ENCODE results near the gene SORL1-AS1.

The SORL1-AS1 gene

DNA sequence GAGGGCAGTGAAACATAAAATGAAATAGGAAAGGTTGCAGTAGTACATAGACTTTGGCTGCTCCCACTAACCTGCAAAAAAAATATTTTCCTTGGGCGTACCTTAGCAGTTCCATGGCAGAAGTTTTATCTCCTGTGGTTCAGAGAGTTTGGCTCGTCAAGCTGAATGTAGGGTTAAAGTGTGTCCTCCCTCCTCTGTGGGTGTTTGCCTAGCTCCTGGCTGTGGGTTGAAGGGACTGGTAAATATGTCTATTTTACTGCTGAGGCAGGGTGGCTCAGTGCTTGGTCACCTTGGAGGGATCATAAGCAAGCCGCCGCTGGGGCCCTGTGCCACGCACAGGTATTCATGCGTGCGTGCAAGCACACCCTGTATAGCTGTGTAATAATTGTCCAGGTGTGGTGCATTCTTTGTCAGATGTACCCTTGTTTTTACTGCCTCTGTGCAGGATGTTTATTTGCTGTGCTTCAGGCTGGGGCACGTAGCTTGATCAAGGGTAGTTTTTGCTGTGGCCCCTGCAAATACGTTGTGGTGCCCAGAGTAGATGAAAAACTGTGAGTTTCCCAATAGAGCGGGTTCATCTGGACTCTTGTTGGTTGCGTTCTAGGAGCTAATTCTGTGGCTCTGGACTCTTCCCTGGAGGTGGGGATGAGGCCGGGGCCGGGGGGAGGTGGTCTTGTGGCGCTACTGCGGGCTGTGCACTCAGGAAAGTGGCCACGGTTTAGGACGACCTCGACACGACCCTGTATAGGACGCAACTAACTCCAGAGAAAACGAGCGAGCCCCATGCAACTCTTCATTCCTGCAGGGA, 1.4 kb downstream of the SORL1-AS1 start:
- no peak for DNase-seq (ENCODE audit: low spot score)

DNA sequence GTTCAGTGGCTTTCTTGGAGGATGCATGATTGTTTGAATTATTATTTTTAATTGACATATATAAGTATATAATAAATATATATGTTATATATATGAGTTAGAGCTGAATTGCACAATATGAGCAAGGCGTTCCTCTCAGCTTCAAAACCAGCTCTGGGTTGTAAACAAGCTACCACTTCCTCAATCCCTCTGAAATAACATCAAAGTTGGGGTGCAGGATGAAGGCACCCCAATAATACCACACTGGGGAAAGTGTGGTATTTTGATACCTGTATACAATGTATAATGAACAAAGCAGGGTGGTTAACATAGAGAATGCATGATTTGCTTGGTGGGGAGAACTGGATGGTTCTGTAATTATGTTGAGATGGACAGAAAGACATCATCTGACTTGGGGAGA, 2.4 kb downstream of the SORL1-AS1 start:
- DNase-seq (ENCODE audit: low spot score) = no peak

DNA sequence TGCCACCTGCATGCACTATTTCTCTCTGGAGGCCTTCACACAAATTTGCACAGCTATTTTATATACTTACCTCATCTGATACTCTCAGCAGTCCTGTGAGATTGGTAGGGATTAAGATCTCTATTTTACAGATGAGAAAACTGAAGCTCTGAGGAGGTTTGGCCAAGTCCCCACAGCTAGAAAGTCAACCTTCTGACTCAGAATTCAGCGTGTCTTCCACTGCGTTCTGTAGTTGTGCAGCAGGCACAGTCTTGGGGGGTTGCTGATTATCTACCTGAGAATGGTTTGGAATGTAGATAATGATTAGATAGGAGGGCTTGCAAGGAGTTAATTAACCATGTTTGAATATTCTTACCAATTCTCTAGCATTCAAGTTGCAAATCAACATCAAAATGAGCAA, 3.1 kb downstream of the SORL1-AS1 start:
- no peak for DNase-seq (ENCODE audit: low spot score)

DNA sequence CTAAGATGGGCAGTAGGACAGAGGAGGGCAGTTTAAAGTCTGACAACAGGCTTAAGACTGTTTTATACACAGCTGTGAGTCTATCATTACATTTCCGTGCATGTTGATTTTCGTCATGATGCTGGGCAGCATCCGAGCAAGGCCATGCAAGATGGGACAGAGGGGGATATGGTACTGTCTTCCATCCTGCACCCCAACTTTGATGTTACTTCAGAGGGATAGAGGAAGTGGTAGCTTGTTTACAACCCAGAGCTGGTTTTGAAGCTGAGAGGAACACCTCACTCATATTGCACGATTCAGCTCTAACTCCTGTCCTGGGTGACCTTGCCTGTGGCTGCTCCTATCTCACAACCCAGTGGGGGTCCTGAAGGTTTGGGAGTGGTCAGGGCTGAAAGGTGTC, 3.6 kb downstream of the SORL1-AS1 start:
- DNase-seq (ENCODE audit: low spot score) = no peak

DNA sequence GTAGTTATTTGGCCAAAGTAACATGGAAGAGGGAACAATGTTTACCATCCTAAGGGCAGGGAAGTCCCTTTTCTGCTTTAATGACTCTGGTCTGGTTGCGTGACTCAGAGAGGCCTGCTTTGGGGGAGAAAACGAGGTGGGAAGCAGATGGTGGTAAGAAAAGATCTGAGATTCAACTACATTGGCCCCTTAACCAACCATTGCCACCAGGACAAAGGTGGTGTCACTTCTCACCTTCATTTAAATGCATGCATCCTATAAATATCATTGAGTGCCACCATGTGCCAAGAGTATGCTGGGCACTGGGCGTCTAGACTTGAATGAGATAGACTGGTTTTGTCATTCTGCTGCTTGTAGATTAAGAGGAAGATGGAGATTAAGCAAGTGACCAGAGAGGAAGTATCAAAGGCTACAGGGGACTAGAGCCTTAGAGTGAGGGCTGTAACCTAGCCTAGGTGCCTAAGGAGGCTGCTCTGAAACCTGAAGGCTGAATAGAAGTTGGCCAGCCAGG, 4.3 kb downstream of the SORL1-AS1 start:
- no peak for DNase-seq (ENCODE audit: low spot score)

DNA sequence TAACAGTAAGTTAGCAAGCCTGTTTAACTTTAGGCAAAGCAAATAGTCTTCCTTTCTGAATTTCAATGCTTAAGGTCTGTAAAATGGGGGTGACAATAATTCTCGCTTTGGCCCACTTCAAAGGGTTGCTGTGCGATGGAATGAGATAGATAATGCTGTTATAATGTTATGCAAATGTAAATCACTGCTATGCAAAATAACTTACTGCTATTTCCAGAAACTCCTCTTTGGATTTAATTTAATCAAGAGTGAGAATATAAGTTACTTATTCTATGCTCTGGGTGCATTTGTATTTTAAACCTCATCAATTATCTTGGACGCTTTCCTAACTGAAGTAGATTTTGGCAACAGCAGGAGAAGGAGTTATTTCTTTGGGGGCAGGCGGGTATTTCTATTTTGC, 4.8 kb downstream of the SORL1-AS1 start:
- no peak for DNase-seq (ENCODE audit: low spot score)

DNA sequence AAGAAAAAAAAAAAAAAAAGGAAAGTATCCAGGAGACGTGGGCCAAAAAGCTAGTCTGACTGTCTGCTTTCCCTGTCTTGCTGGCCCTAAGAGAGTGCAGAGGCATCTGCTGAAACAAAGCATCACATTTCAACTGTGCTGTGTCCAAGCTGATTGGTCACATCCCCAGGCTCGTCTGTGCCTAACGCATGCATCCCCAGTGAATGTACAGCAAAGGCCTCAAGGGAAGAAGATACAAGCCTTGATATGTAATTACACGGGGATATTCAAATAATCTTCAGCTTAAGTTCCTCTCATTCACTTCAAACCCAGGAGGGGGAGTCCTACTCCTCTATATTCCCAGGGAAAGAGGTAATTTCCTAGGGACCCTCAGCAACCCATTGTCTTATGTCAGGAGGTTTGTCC, 6.0 kb downstream of the SORL1-AS1 start:
- no peak for DNase-seq (ENCODE audit: low spot score)

DNA sequence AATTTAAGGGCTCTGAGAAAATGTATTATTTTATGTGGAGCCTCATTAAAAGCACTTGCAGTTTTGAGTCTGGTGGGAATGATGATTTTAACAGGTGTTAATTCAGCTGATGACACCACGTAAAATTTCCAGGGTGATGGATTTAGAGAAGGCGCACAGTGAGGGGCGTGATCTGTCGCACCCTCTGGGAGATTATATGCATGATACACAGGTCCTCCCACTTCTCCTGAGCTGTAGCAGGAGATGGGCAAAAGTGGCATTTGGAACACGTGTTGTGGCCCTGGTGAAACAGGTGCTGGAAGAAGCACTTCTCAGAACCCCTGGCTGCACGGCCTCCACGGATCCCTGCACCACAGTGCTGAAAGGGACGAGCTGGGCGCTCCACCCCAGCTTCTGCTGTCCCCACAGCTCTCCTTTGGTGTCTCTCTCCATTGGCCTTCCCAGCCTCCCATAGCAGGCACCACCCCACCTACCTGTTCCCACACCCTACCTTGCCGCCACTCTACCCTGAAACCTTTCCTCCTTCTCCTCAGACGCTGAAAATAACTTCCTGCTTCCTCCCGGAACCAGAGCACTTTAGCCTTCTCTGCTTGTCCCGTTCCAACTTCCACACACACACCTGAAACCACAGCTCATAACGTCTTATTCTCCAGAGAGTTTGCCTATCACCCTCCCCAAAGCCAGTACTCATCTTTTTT, 7.5 kb downstream of the SORL1-AS1 start:
- DNase-seq (ENCODE audit: low spot score) = no peak

DNA sequence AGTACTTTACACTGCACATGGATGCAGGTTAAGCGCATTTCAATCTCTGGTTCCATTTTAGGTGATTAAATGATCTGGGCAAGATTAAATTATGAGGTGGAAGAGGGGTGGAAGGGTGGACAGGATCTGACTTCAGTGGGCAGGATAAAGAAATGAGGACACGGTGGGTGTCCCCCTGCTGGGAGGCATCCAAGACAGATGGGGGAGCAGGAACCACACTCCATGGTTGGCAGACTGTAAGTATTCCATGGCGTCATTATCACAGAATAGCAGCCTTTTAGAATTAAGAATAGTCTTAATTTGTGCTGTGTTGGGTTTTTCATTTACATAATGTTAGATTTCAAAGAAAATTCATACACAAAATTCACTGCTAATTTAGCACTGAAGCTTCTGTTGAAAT, 8.2 kb downstream of the SORL1-AS1 start:
- DNase-seq (ENCODE audit: low spot score) = no peak

DNA sequence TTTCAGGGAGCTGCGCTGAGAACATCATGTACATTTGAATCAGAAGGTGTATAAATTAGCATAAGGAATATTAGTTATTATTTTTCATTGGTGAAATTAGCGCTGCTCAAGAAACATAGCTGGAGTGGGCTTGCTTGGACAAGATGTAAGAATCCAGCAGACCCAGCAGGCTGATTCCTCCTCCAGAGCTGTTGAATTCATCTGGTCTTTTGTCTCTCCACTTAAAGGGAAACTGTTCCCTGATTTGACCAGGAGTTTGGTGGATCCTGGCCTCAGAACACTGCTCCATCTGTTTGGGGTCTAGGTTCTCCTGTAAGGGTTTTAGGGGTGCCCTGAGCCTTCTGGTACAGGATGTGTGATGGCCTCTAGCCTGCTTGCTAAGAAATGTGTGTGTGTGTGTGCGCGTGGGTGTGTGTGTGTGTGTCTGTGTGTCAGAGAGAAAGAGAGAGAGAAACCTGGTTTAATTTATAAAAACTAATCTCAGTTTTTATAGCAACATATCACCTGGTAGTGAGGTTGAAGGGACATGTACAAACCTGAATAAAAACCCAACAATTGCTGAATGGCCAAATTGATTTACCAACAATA, 9.0 kb downstream of the SORL1-AS1 start:
- DNase-seq (ENCODE audit: low spot score) = no peak

DNA sequence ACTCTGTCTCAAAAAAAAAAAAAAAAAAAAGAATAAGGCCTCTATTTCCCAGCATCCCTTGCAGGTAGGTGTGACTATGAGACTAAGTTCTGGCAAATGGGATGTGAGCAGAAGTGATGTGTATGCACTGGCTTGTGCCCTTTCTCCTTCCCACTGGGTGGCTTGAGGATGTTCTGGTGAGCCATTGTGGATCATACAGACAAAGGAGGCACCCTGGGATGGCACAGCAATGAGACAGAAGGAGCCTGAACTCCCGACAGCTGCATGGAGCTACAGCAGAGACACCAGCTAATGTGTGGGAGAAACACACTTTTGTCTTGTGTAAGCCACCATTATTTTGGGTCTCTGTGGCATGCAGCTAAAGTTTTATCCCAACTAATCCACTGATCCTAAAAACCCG, 11.2 kb downstream of the SORL1-AS1 start:
- DNase-seq (ENCODE audit: low spot score) = no peak

DNA sequence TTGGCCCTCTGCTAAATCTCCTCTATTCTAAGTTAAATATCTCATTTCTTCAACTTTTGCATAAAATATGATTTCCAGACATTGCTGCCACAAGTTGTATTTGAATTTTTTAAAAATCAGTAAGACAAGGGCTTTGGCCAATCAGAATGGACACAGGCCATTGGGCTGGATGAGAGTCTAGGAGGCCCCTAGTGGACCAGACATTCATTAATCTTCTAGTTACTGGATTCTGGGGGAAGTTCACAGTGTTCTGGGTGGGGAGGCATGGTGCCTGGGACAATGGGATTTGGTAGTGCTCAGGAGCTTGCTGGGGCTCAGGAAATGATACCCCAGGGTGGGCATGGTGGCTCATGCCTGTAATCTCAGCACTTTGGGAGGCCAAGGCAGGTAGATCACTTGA, 13.0 kb downstream of the SORL1-AS1 start:
- no peak for DNase-seq (ENCODE audit: low spot score)

DNA sequence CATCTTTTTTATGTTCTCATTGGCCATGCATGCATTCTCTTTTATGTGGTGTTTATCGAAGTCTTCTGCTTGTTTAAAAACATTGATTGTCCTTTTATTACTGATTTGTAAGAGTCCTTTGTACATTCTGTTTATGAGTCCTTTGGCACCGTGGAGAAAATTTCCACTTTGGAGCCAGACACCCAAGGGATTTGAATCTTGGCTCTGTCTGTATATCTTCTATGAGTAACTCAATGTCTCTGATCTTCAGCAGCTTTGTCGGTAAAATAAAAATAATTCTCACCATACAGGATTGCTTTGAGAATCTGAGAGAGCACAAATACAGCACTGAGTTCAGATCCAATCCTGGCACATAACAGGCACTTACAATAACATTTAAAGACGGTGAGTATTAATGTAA, 13.4 kb downstream of the SORL1-AS1 start:
- no peak for DNase-seq (ENCODE audit: low spot score)

DNA sequence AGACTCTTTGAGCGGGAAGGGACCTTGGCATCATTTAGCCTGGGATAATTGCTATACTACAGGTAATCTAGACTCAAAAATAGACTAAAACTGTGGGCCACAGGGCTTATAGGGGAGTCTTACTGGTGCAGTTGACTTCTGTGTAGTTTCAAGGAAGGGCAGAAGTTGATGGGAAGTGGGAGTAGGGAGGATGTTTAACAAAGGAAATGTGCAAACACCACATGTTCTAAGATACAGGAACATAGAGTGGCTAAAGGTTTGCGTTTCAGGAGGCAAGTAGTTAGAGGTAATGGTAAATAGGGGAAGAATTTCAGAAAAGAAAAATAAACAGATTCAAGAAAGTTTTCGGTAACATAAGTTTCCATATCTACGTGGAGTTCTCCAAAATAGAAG, 15.1 kb downstream of the SORL1-AS1 start:
- DNase-seq (ENCODE audit: low spot score) = no peak

DNA sequence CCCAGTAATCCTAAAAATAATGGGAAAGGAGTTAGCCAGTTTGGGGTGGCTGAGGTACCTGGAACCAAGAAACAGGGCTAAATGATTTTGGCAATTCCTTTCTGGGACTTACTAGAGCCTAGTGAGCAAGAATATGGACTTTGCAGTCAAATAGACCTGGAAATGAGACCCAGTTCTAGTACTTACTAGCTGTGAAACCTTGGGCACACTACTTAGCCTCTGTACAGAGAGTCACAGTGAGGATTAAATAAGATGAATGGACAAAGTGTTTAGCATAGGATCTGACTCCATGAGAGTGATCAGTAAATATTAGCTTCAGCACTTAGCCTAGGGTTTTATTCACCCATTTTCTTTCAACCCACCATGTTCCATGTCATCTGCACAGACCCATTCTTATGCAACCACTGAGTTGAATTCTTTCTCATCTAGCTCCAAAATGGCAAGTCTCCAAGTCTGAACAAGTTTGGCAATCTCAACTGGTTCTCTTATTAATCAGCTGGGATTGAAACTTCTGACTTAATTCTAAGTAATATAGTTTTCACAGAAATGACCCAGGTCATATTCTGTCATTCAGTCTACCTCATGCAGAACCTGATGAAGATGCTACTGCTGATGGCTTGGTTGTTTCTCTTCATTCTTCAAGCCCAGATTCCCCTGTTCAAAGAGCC, 15.6 kb downstream of the SORL1-AS1 start:
- no peak for DNase-seq (ENCODE audit: low spot score)

DNA sequence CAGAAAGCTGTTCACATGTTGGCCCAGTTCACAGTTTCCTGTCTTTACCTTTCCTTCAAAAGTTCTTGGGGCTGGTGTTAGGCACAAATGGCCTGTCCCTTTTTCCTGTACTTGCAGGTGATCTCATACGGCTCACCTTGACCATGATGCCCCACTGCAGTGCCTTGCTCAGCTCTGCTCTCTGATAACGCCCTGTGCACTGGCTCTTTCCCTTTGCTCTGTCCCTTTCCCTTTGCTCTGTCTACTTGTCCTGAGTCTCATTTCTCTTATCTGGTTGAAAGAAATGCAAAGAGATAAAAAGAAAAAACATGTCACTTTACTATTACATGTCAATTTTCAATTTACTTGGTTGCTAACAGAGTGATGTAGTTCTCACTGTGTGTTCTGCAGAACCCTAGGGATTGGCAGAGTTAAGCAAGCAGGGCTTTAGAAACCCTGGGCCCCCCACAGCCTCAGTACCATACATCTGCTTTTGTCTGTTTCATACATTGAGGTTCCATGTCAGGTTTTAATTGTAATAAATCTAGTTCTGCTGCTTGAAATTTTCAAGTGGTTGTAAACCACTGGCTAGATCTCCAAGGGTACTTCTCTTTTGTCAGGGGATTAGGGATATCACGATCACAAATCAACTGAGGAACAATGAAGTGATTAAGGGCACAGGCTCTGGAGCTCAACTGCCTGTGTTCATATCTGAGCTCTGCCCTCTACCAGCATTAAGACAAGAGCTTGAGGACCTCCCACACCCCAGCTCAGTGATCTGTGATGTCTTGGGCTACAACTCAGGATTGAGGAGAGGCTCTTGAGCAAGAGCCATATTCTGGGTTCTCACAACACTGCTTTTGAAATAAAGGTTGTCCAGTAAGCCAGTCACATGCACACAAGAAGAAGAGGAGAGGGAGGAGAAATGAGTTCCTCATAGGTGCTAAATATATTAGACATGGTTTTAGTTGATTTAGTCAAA, 16.9 kb downstream of the SORL1-AS1 start:
- no peak for DNase-seq (ENCODE audit: low spot score)

DNA sequence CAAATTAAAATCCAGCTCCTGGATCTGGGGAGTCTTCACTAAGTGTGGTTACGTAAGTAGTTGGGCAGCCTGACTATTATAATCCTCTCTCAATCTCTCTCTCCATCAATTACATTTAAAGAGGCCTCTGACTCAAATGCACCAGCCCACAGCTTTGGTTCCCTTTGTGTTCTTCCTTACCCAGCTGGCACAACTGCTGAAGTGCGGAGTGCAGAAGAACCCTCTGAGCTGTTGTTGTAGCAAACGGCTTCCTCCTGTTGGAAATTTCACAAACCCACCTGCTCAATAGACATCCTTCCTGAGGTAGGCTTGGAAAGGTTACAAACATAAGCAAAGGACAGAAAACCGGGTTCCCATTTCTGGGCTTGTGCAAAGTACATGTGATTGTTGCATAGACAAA, 17.6 kb downstream of the SORL1-AS1 start:
- no peak for DNase-seq (ENCODE audit: low spot score)

DNA sequence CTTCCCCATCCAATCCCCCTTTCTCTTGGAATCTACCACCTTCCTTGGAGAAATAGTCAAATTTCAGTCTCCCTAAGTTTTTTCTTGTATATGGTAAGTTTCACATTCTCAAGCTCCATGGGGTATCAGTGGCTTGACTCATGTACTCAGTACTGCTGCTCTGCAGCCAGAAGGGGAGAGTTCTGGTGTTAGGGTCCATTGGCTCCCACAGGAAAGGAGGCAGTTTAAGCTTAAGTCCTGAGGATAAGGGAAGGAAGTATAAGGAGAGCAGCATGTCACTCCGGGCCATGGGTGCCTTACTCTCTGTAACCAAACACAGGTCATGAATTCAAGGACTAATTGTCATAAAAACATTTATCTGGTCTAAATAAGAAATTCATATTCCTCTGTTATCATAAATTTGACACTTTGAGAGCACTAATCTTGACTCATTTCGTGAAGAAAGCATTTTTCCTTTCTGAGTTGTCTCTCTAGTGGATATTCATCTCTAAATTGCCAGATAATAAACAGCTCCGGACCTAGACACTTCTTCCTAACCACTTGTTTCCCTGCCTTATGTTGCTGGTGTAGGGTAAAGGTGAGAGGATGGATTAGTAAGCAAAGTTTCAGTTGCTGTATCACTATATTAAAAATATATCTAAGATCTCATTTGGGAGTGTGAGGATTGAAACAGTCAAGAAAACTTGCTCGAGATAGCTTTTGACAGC, 20.8 kb downstream of the SORL1-AS1 start:
- DNase-seq (ENCODE audit: low spot score) = no peak

DNA sequence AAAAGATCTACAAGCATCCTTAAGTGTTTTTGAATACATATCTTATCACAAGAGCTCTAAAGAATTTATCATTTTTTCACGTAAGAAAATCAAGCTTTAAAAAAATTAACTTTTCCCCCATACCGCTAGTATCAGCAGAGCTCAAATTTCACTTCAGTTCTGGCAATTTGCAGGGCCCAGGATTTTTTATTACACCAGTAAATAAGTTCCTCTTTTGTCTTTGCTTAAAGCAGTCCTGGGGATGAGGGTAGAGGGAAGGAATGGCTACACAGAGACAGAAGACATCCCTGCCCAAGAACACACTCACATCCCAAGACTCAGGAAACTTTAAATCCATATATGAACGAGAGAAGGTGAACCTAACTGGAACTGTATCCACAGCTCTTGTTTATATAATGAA, 23.2 kb downstream of the SORL1-AS1 start:
- no peak for DNase-seq (ENCODE audit: low spot score)

DNA sequence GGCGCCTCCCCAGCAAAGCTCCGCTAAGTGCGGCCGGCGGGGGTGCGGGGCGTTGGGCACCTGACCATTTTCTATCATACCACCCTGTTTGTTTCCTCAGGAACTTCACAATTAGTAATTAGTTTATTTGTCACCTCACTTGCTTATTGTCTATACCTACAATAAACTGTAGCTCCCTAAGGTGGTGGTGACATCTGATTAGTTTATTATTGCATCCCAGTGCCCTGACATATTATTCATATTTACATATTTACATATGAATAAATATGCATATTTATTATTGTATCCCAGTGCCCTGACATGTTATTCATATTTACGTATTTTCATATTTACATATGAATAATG, 25.4 kb downstream of the SORL1-AS1 start:
- no peak for DNase-seq (ENCODE audit: low spot score)

Measured in left forelimb (tissue), 1 donor.